Dedifferentiated amniotic fluid mesenchymal stem cell (primary cell): ENCODE measurements around the gene EPS8.
"Not testable (repeated sequence)": the region's sequence is repeated elsewhere in the genome, so short reads cannot be mapped to it uniquely, and the experiment has no call there.

Source experiments
- DNase-seq: peaks from one replicate; pipeline ENCODE4 v3.0.0-alpha.2; 2016; ENCODE audit errors: extremely low spot score

The EPS8 gene

DNA sequence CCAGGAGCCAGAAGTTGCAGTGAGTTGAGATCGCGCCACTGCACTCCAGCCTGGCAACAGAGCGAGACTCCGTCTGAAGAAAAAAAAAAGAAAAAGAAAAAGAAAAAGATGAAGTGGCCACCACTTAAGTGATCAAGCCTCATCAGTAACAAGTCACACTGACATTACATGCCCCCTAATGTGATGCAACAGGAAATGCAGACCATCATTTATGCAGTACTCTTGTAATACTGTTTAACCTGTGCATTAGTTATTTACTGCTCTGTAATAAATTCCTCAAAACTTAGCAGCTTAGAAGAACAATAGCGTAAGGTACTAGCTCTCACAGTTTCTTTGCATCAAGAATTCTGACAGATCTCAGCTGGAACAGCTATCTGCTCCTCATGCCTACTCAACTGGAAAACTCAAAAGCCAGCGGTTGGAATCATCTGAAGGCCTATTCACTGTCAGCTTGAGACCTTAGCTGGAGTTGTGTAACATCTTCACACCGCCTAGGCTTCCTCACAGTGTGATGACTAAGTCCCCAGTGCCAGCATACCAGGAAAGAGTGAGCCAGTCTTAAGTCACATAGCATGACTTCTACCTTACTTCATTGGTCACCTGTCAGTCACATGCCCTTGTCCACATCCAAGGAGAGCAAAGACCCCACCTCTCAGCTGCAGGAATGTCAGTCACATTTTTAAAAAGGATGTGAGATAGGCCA, 31.5 kb downstream of the EPS8 start:
- peak; percentile 29 for DNase-seq

DNA sequence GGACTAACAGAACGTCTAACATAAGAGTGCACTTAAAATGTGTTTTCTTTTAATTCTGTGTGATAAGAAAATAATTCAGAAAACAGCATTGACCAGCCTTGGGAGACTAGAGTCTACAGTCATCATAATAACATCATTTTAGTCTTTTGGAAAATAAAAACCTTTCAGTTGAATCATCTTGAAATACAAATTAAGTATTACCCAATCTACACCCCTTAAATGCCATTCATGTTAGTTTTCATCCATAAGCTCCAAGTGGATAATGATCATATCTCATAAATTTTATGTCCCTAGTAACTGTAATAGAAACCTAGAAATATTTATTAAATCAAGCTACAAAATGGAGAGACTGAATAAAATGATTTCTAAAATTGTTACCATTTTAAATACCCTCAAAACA, 32.4 kb downstream of the EPS8 start:
- DNase-seq: no peak

DNA sequence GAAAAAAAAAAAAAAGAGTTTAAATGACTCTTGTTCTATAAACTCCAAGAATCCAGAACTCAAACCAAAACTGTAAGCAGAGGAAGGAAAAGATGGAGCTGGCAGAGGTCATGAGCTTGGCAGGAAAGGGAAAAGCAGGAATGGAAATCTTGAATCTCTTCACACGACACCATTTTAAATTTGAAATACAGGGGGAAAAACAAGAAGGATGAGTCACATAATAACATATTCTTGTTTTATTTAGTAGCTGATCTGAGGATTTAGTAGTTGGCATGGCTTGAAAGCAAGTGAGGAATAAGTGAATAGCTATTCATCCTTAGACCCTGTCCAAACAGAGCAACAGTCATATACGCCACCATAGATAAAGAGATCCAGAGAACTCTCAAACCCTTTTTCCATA, 35.0 kb downstream of the EPS8 start:
- no peak for DNase-seq

DNA sequence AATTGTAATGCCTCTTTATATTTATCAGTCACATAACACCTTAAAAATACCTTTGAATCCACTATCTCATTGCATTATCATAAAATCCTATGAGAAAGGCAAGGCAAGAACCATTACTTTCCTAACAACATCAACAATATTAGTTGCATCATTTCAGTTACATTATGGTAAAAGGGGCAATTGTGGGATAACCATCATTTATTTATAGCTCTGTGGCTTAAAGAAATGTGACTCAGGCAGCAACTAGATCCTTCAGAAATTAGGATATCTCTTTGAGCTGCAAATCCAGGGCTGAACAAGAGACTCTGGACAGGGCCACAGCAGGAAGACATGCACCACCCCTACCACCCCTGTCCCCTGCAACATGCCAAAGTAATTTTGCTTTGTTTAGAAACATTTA, 36.4 kb downstream of the EPS8 start:
- no peak for DNase-seq

DNA sequence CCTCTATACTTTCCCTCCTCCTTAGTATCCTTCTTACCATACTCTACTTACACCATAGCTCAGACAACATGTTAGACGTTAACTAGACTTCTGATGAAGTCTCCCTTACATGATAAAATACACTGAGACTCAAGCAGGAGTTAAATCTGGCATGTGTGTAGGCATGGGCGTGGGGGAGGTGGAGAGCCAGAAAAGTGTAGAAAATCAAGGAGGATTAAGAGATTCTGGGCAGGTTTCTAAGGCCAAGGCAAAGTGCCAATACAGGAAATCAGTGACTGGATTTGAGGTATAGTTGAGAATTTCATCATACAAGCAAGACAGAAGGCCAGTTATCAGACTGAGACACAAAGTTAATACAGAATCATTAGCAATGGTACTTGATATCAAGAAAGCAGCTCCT, 37.4 kb downstream of the EPS8 start:
- DNase-seq: no peak

DNA sequence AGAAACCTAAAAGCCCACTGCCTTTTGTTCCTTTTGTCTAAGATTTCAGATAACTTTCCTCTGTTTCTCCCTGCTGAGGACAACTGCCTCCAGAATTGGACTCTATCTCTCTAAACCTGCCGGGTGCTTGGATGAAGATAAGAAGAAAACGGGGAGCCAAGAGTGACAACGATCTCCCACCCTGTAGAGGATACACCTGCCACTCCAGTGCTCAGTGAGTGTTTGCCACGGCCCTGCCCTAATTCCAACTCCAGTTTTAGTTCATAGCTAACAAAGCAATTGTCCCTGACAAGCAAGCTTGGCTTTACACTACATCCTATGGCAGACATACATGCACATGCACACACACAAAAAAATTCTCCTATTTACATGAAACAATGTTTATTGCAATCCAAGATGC, 39.3 kb downstream of the EPS8 start:
- DNase-seq: no peak

DNA sequence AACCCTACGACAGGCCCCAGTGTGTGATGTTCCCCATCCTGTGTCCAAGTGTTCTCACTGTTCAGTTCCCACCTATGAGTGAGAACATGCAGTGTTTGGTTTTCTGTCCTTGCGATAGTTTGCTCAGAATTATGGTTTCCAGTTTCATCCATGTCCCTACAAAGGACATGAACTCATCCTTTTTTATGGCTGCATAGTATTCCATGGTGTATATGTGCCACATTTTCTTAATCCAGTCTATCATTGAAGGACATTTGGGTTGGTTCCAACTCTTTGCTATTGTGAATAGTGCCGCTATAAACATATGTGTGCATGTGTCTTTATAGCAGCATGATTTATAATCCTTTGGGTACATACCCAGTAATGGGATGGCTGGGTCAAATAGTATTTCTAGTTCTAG, 47.3 kb downstream of the EPS8 start:
- not testable (repeated sequence) for DNase-seq

DNA sequence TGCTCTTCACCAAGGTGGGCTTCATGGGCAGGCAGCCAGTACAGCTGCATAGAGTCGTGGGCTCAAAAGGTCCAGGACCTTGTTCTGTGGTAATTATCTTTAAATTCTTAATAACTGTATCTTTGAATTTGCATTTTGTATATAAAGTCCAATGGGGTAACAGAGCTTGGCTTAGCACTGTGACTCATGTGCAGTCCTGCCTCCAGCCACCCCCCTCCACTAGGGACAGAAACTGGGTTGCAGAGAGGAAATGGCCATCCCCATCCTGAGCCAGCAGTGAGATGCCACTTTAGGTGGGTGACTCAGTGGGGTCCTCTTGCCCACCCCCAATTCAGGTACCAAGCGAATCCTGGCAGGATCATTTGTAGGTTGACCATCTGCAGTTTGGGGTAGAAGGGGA, 48.1 kb downstream of the EPS8 start:
- no peak for DNase-seq

DNA sequence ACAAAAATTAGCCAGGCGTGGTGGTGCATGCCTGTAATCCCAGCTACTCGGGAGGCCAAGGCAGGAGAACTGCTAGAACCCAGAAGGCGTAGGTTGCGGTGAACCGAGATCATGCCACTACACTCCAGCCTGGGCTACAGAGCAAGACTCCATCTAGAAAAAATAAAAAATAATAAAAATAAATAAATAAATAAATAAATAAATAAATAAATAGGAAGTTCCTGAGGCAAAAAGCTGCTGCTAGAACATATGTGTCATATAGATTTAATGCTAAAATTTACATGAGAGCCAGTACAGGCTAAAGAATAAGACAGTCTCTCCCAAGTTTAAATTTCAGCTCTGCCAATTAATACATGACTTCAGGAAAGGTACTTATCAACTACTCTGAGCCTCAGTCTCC, 48.8 kb downstream of the EPS8 start:
- not testable (repeated sequence) for DNase-seq

DNA sequence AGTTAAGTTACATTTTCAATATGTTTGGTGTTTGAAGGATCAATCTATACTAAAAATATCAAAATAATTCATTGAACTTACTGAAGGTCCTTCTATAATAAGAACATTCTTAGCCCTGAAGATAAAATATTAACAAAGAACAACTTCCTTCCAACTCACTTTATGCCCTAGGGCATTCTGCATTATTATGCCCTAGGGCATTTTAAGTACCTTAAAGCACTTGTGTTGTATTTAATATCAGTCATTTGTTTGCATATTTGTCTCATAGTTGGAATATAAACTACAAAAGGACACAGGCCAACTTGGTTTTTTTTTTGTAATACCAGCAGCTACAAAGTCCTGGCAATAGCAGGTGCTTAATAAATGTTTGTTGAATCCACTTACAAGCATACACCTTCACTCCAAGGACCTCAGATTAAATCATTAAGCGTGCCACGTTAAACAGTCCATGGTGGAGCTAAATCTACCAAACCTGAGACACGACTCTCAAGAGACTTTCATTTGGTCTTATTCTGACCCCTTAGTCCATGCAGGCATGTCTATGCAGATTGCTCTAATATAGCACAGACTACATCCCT, 50.7 kb downstream of the EPS8 start:
- DNase-seq: no peak

DNA sequence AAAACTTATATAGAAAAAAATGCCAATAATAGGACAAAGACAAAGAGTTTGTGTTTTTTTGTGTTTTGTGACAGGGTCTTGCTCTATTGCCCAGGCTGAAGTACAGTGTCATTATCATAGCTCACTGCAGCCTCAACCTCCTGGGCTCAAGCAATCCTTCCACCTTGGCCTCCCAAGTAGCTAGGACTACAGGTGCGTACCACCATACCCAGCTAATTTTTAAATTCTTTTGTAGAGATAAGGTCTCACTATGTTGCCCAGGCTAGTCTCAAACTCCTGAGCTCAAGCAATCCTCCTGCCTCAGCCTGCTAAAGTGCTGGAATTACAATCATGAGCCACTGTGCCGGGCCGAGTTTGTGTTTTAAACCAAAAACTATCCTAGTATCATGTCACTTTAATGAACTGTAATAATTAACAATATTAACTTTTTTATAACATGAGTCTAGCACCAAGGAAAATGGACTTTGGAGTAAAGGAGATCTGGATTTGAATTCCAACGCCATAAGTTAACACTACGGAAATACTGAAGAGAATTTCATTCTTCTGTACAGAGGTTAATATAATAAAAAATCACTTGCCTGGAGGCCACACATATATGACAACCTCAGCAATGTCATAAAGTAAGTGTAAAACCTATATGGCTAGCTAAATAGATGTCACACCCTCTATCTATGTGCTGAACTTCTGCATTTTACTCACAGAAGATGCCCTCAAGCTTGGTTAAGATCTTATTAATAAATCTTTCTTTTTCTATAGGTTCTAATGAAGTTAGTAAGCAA, 53.2 kb downstream of the EPS8 start:
- DNase-seq: no peak

DNA sequence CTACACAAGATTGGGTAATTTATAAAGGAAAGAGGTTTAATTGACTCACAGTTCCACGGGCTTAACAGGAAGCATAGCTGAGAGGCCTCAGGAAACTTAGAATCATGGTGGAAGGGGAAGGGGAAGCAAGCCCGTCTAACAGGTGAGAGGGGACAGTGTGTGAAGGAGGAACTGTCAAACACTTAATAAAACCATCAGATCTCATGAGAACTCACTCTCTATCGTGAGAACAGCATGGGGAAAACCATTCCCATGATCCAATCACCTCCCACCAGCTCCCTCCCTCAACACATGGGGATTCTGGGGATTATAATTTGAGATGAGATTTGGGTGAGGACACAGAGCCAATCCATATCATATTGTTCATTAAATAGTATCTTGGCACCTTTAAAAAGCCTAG, 56.1 kb downstream of the EPS8 start:
- no peak for DNase-seq

DNA sequence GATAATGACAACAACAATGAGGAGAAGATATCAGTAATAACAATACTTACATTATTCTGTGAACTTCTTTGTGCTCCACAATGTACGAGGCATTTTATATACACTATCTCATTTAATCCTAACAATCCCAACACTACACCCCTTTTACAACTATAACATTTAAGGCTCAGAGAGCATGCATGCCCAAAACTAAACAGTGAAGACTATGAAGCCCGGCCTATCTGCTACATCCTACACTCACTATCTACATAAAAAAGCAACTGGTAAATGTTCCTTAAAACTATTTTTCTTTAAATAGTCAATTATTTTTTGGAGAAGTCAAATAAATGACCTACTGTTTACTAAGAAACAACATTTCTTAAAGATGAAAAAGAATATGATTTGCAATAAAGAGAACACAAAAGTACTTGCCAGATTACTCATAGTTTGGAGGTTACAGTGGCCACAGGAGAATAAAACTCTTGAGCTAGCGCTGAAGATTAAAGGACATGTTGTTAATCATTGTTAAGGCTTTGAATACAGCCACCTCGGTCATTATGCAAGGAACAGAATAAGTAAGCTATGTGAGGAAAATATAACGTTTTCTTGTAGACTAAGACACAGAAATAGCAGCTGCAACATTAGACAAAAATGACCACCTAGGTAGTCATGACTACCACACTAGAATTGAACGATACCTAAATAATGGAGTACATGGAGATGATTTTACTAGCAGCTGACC, 56.7 kb downstream of the EPS8 start:
- DNase-seq: no peak

DNA sequence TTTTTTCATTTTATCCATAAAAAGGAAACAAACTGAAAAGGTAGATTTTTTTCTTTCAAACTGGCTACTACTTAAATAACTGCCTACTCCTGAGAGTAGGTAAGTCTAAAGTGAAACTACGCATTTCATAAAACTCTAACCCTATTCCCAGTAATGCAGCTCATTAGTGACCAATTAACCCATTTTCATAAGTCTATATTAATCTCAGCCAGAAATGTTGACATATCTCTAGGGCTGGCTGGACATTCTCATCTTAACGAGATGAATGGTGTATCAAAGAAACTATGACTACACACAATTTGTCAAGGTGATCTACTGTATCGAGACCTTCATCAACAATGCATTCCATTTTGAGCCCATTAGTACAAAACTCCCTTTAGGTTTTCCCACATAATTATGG, 57.2 kb downstream of the EPS8 start:
- DNase-seq: no peak

DNA sequence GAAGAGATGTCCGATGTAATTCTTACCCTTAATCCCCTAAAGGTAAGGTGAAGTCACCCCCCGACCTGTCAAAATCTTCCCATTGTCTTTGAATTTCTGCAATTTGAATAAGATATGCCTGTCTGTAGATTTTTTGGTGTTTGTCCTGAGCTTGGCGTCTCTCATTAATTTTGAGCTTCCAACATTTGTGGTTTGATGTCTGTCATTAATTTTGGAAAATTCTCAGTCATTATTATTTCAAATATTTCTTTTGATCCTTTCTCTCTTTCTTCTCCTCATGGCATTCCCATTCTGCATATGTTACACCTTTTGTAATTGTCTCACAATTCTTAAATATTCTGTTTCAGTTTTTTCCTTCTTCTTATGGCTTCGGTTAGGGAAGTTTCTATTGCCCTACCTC, 60.1 kb downstream of the EPS8 start:
- DNase-seq: no peak

DNA sequence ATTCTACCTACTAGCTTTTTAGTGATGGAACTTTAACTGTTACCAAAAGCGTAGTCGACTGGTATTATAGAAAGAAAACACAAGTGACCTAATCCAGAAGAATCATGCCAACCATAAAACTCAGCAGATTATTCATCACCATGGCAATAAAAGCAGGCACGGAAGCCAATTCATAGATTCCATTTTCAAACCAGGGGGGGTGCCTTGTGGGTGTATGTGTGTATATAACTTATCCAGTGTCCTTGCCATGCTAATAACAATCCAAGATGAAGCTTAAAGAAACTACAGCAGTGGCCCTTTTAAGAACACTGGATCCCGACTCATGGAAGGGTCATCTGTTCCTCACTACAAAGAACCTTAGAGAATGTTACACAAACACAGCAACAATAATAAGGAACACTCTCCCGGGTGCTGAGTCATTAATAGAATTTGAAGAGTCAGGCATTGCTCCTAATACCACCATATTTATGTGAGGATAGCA, 61.0 kb downstream of the EPS8 start:
- DNase-seq: peak; percentile 47

DNA sequence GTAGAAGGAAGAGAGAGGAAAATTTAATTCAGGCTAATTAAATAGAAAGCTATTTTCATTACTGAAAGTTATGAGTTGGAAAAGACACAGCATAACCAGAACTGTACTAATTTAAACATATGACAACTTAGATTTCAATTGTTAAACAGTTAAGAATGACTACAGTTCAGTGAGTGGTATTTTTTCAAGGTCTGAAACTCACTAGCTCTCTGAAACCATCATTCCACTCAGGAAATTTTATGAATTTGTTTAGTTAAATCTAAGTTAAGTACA, 62.4 kb downstream of the EPS8 start:
- DNase-seq: no peak

DNA sequence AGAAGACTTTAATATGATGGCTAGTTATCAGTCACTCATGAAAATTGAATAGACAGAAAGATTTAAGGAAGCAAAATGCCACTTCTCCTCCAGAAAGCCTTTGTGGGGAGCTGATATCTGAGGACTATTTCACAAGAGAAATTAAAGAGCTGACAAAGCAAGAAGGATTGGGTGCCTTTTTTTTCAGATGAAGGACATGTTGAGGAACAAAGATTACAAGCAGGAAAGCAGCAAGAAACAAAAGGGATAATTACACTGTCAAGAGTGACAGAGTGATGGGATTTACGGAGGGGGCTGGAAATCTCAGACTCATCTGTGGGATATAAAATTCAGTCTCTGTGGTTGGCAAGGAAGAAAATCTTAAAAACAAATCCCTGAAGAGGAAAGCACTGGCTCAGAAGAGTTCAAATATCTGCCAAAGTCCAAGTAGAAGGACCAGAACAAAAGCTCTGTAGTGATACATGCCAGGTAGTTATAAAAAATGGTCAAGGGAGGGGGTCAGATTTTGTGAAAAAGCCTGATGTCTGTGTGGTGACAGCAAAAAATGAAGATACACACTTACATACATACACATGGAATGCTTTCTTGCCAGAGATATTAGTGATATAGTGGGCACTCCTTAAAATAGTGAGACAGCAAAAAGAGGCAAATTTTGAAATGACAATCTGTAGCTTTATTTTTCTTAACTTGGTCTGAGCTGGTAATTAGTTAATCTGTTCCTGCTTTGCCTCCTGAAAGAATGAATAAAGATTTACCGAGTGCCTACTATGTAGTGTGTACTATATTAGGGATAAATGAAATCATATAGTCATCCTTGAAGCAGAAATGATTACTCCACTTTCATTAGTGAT, 62.9 kb downstream of the EPS8 start:
- DNase-seq: no peak

DNA sequence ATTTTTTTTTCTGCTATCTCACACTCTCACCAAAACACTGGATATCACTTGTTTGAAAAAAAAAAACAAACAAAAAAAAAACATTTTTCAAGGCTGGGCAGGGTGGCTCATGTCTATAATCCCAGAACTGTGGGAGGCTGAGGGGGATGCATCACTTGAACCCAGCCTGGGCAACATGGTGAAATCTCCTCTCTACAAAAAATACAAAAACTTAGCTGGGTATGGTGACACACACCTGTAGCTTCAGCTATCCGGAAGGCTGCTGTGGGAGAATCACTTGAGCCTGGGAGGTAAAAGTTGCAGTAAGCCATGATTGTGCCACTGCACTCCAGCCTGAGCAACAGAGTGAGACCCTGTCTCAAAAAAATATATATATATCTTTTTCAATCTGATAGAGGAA, 66.2 kb downstream of the EPS8 start:
- DNase-seq: no peak

DNA sequence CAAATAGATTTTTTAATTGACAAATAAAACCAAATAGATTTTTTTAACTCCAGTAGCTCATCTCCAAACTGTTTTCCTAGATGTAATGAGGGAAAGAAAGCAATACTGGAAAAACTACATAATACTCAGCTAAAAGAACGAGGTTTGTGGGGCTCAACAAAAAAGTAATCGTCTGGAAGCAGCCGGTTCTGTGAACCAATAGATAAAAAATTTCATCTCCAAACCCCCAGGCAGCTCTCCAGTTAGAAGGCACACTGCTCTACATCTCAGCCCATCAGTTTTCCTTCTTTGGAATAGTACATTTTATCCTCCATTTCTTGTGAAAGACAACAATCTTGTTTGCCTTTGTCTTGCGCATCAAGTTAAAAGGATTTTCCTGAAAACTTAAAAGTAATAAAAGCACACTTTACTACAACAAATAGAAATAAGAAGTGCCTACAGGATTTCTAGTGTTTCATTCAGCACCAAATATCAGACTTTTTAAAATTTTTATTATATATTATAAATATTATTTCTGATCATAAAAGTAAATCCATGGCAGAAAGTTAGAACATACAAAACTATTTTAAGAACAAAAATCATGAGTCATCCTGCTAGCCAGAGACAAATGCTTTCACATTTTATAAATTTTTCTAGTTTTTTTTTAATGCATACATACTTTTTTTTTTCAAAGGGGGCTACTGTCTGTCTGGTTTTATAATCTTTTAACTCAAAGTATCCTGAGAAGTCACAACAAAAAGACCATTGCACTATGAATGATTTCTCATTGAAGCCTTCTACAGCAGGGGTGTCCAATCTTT, 67.7 kb downstream of the EPS8 start:
- peak; percentile 38 for DNase-seq

DNA sequence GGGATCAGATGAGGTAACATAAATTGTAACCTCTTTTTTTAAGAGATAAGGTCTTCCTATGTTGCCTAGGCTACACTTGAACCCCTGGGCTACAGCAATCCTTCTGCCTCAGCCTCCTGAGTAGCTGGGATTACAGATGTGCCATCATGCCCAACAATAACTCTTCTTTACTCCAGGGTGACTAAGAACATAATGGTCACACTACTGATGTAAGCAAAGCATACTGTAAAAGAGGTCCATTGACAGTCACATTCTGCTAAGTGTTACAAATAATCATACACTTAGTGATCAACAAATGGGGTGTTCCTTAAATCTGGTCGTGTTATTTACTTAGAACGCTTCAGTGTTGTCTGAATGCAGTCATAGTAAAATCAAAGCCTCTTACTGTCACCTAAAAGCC, 68.9 kb downstream of the EPS8 start:
- no peak for DNase-seq
